GM19438 (cell line): ENCODE measurements around the gene COL6A6.

ENCODE experiments used
- ATAC-seq: cut with Tn5 transposase; IDR thresholded peaks from one replicate; pipeline ENCODE4 v1.9.1; 2021; ENCODE audit warnings: low read depth; ENCODE audit not compliant: unreplicated experiment

COL6A6 gene, protein sequence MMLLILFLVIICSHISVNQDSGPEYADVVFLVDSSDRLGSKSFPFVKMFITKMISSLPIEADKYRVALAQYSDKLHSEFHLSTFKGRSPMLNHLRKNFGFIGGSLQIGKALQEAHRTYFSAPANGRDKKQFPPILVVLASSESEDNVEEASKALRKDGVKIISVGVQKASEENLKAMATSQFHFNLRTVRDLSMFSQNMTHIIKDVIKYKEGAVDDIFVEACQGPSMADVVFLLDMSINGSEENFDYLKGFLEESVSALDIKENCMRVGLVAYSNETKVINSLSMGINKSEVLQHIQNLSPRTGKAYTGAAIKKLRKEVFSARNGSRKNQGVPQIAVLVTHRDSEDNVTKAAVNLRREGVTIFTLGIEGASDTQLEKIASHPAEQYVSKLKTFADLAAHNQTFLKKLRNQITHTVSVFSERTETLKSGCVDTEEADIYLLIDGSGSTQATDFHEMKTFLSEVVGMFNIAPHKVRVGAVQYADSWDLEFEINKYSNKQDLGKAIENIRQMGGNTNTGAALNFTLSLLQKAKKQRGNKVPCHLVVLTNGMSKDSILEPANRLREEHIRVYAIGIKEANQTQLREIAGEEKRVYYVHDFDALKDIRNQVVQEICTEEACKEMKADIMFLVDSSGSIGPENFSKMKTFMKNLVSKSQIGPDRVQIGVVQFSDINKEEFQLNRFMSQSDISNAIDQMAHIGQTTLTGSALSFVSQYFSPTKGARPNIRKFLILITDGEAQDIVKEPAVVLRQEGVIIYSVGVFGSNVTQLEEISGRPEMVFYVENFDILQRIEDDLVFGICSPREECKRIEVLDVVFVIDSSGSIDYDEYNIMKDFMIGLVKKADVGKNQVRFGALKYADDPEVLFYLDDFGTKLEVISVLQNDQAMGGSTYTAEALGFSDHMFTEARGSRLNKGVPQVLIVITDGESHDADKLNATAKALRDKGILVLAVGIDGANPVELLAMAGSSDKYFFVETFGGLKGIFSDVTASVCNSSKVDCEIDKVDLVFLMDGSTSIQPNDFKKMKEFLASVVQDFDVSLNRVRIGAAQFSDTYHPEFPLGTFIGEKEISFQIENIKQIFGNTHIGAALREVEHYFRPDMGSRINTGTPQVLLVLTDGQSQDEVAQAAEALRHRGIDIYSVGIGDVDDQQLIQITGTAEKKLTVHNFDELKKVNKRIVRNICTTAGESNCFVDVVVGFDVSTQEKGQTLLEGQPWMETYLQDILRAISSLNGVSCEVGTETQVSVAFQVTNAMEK (N-terminal part only)

DNA sequence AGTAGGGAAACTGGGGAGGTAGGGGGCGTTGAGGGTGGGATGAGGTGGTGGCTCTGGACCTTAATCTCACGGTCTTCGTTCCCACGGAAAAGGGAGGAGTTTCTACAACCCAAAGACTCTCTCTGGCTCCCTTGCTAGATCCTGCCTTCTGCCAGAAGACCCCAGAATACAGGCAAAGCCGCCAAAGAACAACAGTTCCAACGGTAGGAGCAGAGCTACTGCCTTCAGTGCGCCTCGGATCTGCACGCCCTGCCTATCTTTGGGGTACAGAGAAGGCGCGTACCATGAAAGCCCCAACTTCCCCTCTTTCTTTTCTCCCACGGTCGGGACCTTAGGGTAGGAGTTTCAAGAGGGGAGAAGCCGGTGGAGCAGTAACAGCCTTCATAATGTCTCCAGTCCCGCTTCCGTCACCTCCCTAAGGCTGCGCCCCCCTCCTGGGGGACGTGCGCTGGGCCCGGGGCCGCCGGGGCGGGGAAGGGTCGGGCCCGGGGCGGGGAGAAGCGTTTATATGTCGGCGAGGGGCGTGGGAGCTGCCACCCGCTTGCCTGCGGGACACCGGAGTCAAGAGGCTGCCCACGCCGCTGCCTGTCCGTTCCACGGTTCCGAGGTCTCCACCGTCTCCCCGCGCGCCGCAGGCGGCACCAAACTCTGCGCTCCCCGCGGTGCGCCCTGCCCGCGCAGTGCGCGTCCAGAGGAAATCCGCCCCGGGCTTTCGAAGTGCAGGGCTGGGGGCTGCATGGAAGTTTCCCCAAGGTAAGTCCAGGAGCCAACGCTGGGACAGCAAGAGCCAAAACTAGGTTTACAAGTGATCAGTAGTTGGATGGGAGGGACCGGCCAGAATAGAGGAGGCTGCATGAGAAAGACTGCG is at the start of gene COL6A6:
COL6A6 (plus strand) TSS at position 533 of the 868 bp plus-strand sequence. CDS start 43,188 bp downstream, outside the sequence.
- ATAC-seq, result no peak

DNA sequence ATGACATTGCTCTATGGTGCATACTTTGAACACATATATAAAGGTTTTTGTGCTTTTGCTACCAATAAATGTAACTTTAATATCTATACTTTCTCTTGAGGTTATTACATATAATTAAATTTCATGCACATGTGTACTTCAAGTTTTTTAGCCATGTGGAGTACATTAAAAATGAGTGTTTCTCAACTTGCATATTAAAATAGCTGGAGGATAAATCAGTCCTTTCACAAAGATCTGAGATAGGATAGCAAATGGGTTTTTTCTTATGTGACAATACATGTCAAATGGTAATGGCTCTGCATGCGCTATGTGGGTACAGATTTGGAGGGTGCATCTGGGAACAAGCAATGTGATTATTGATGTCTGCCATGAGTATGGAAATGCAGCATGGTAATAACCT is 48.7 kb upstream of the COL6A6 start:
- no peak for ATAC-seq

DNA sequence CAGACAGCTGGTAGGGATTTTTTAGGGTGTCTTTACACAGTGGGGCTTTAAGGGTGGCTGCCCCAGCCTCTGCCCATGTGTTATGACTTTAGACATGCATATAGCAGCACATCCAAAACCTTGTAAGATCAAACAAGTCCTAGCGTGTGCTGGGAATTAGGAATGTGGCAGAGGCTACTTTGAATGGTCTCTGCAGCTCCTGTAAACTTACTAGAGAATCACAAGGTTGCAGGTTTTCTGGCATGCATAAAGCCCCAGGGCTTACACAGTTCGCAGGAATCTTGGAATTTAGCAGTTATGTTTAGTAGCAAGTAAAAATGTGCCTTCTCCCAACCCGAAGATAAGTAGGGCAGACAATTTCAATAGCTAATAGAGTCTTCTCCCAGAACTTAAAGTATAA is 46.9 kb upstream of the COL6A6 start:
- no peak for ATAC-seq

DNA sequence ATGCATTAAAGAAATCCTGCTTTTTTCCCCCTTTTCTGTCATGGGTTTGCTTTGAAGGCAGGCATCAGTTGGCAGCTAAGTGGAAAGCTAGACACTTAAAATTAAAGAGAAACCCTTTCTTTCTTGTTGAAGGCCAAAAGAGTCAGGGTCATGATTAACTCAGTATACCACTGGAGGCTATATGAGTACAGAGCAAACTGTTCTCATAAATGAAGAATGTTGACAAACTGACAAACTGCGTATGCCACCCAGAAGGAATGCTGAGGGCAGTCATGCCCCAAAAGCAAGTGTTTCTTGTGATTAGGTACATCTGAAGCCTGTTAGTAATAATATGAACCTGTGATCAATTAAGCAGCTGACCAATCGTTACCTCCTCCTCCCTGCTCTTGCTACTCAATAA is 43.6 kb upstream of the COL6A6 start:
- no peak for ATAC-seq

DNA sequence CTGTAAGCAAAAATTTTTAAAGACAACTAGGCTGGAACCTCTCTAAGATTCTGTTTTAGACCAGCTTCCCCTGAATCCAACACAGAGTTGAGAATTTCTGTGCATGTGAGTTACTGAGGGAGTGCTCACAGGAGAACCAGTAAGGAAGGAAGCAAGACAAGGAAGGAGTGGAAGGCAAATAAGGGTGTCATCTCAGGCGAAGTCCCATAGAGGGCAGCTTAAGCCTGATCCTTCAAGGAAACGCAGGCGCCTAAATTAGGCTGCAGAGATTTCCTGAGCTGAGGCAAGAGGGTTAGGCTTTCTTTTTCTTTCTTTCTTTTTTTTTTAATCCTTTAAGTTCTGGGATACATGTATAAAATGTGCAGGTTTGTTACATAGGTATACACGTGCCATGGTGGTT is 36.2 kb upstream of the COL6A6 start:
- no peak for ATAC-seq

DNA sequence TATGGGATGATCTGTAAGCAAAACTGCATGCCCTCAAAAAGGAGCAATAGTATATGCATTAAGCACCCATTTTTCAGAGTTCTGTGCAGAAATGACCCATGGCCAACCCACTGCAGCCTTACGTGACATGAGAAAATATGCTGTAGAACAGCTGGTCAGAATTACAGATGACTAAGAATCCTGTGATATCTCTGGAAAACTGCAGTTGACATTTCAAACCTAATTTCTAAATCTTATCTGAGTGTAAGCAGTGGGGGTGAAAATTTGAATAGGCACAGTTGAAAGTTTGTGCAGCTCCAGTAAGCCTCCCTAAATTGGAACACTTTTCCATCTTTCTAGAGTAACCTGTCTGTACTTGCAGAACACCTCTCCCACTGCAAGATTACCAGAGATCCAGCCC is 28.7 kb upstream of the COL6A6 start:
- no peak for ATAC-seq

DNA sequence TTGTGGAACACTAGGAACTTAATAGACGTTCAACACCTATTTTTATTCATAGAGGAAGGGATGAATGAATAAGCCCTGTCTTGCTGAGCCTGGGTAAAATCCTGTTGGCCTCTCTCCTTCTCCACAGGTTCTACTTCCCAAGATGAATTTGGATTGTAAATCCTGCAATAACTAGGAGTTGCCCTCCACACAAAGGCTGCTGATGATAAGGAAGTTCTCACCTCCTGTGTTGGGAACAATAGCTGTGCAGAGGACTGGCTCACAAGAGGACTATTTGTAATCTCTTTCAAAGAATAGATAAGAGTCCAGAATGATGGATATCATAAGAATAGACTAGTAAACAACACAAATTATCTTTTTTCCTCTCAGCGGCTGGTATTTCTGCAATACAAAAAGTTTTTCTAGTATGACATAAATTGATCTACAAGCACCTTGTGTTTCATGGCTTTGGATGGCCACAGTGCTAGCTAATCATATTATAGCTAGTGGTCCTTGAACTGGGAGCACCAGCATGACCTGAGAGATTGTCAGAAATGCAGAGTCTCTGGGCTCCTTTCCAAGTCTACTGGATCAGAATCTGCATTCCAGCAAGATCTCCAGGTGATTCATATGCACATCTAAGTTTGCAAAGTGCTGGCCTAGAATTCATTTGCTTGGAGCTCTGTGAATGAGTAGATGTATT is 28.1 kb upstream of the COL6A6 start:
- no peak for ATAC-seq

DNA sequence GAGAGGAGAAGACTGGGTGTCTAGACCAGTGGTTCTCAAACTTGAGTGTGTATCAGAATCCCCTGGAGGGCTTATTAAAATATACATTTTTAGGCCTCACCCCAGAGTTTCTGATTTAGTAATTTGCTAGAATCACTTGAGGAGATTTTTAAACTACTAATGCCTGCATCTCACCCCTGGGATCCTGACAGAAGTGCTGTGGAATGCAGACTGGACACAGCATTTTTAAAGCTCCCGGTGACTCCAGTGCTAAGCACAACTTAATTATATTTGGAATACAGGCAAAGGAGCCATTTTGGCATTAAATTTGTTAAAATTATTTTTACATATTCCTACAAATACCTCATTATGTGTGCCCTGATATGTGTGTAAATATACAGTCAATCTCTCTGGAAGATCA is 26.7 kb upstream of the COL6A6 start:
- ATAC-seq, result no peak

DNA sequence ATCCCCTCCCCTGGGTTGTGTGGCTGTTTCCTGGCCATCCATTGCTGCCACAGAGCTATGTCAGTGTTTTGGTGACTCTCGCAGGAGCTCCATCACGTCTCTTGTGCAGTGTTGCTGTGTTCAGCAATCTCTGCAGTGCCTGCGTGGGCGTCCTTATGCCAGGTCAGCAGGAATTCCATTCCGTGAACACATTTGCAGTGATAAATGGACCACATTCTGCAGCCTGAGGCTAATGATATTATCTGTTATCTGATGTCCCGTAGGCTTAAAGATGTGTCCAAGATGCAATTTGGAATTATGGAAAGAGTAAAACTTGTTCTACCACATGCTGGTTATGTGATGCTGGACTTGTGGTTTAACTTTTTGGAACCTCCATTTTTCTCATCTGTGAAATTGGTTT is 25.5 kb upstream of the COL6A6 start:
- no peak for ATAC-seq

DNA sequence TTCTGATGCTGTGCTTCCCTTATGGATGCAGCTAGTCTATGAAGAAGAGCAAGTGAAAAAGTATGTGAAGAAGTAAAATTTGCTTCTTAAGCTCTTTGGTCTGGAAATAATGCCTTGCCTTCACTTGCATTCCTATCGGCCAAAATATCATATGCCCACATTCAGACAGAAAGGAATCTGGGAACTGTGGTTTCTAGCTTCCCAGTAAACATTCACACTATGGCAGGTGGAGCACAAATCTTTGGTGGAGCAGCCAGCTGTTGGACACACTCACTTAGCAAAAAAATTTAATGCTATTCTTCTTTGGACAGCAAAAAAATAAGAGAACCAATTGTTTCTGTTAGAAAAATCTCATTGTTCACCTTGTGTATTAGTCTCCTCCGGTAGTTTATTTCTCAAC is 12.3 kb upstream of the COL6A6 start:
- ATAC-seq, result no peak

DNA sequence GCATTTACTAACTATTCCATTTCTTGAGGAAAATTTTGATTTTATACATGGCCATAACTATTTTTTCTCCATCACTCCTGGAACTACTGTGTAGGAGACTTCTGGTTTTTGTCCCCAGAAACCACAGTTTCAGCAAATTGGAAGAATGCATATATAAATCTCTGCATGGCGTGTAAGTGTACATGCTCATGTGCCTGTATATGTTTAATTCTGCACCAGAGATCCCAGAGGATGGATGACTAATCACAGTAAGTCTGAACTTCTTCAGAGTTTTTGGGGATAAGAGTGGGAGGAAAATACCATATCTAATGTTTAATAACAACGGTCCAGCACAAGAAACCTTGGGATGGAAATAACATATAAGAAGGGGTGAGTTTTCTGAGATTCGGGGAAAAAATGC is 10.9 kb upstream of the COL6A6 start:
- no peak for ATAC-seq

DNA sequence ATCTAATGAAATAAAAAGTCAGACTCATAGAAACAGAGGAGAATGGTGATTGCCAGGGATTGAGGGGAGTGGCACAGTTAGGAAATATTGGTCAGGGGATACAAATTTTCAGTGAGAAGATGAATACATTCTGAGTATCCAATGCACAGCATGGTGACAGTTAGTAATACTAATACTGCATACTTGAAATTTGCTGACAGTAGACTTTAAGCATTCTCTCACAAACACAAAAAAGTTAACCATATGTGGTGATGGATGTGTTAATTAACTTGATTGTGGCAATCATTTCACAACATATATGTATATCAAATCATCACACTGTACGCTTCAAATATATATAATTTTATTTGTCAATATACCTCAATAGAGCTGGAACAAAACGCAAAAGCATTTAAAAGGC is 9.2 kb upstream of the COL6A6 start:
- ATAC-seq, result no peak

DNA sequence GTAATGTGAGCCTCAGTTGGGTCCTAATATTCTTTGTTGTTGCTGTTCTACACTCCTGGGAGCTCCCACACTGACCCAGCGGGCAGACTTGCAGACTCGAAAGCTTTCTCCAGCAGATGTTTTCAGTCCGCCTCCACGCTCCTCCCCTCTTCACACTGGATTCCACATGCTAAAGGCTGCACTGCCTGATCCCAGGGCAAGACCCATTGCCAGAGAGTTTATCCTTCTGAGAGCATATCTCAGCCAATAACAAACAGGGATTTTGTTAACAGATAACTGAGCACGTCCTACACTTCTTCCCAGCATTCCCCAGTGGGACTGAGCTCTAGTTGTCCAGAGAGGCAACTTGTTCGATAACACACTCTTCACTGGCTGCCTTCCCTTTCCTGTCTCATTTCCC is 8.0 kb upstream of the COL6A6 start:
- no peak for ATAC-seq

DNA sequence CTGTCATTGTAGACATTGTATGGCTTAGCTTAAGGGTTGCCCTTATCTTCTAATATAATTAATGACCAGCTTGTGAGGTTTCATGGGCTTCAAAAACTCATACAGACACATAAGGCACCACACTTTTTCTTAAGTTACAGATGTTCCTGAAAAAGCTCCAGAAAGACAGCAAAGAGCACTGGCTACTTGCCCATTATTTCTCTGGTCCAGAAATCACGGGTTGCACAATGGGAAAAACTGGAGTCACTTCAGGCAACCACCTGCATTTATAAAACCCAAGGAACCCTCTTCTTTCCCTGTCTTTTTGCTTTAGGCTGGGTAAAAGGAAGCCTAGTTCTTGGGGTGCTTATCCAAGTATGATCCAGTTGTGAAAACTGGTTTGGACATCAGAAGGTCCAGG is 2.3 kb upstream of the COL6A6 start:
- ATAC-seq, result no peak

DNA sequence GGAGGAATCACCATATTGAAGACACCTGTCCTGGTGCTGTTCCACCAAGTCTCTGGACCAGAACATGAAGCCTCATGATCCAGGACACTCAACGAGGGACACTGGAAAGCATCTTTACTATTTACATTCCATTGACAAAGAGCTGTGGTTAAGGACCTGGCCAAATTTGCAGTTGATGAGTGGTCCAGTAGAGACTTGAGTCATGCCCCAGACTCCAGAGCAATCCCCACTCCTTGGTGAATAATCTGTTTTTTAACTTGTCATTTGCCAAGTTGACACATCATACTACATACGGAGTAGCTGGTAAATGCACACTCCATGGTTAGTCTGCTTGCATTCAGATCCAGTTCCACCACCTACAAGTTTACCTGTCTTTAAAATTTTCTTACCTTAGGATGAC is 1.2 kb upstream of the COL6A6 start:
- no peak for ATAC-seq

DNA sequence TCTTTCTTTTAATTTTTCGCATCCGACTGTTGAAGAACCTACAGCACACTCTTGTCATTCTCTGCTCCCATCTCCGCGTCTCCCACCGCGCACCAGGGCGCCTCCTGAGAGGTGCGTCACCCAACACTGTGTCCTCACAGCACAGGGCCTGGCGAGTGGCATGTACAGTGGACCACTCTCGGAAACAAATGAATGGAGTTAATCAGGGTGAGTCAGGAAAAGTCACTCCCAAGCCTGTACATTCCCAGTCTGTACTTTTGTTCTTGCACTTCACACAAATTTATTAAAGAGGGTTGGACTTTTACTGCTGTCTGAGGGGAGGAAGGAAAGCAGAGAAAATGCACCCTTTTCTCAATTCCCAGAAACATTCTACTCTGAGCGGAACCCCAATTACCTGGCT is 625 bp downstream of the COL6A6 start:
- no peak for ATAC-seq

DNA sequence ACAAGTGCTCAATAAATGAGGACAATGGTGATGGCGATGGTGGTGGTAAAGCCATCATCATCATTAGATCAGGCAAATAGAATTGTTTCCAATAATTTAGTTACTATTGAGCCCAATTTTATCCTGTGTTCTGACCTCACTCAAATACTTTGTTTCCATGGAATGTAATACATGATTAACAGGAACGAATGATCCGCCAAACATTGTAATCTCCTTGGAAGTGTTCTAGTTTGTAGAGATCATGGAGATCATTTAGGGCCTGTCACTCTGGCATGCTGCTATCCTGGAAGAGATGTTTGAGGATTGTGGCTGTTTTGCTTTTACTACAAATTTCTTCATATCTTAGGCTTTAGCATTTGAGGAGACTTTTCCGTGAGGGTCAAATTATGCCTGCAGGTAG is 2.8 kb downstream of the COL6A6 start:
- ATAC-seq, result no peak

DNA sequence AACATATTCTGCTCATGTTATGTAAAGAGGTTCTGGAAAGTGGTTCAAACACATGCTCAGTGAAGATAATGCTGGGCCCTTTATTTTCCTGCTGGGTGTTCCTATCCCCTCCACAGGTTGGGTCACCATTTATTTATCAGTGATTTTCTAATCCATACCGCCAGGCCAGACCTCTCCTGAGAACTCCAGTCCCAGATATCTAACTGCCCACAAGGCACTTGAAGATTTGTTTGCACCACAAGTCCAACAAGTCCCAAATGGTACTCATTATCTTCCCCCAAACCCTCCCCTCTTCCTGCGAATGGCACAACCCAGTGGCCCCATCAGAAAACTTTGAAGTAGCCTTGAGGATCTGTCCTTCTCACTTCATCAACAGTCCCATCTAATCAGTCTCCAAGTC is 5.4 kb downstream of the COL6A6 start:
- ATAC-seq, result no peak

DNA sequence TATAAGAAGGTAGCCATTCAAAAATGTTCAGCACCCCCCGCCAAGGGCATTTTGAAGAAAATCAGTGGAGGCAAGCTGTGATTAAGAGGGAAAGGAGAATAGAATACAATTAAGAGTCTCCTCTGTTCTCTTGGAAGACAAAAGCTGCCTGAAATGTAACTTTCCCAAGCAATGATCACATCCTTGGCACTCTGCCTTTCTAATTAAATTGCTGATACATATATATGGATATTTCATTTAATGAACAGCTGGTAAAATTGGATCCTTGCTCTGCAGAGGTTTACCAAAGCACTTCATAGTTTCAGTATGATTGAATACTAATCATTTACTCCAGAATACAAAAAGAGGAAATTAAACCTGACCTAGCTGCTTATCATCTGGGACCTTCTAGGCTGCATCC is 10.4 kb downstream of the COL6A6 start:
- no peak for ATAC-seq

DNA sequence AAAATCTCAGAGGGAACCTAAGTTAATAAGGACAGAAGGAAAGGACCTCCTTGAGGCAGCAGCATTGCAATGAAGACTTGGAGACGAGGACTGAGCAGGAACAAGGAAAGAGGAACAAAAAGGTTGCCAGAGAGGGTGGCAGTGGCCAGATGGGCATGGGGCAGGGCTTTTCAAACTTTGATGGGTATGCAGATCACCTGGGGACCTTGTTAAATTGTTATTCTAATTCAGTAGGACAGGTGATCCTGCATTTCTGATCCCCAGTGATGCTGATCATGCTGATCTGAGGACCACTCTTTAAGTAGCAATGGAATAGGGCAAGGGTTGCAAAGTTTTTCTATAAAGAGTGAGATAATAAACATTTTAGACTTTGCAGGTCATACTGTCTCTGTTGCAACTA is 11.1 kb downstream of the COL6A6 start:
- no peak for ATAC-seq
